ENCODE data around the gene CAPN10.
"Not testable (repeated sequence)": the region's sequence is repeated elsewhere in the genome, so short reads cannot be mapped to it uniquely, and the experiment has no call there.

Gene CAPN10, protein sequence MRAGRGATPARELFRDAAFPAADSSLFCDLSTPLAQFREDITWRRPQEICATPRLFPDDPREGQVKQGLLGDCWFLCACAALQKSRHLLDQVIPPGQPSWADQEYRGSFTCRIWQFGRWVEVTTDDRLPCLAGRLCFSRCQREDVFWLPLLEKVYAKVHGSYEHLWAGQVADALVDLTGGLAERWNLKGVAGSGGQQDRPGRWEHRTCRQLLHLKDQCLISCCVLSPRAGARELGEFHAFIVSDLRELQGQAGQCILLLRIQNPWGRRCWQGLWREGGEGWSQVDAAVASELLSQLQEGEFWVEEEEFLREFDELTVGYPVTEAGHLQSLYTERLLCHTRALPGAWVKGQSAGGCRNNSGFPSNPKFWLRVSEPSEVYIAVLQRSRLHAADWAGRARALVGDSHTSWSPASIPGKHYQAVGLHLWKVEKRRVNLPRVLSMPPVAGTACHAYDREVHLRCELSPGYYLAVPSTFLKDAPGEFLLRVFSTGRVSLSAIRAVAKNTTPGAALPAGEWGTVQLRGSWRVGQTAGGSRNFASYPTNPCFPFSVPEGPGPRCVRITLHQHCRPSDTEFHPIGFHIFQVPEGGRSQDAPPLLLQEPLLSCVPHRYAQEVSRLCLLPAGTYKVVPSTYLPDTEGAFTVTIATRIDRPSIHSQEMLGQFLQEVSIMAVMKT

GRCh38 chr2:240586198-240586918 is at the start of gene CAPN10:
Gene CAPN10, plus strand, starts transcription at chr2:240586734. Its CDS starts 178 bp downstream, at chr2:240586912.
- peak; percentile 94 for DNase-seq

- DNase-seq: no peak
These were observed 48.3 kb upstream of the CAPN10 start for GRCh38 chr2:240538031-240538780.

GRCh38 chr2:240539101-240539500 is 47.4 kb upstream of the CAPN10 start:
- DNase-seq: not testable (repeated sequence)

GRCh38 chr2:240539906-240540305 is 46.6 kb upstream of the CAPN10 start:
- DNase-seq: no peak

- DNase-seq: no peak
These were observed 35.2 kb upstream of the CAPN10 start for GRCh38 chr2:240551288-240551687.

GRCh38 chr2:240551811-240552210 is 34.7 kb upstream of the CAPN10 start:
- DNase-seq: no peak

DNA sequence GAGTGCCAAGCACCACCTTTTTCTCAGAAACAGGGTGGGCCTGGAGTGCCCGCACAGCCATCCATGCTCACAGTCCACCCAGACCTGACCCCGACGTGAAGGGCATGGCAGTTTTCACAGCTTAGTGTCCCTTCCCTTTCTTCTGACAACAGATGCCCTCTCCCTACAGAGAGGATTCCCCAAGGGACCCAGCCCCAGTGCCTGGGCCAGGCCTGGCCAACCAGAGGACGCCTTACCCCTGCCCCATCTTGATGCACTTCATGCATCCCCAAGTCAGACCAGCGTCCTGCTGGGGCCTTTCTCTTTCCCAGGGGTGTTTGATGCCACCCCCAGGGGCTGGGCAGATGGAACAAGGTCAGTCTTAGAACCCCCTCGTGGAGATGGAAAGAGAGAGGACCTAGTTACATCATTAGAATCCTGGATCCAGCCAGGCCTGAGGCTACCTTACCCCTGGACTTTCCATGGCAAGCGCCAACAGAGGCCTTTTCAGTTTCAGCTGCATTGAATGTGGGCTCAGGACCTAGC is 32.5 kb upstream of the CAPN10 start:
- no peak for DNase-seq

DNA sequence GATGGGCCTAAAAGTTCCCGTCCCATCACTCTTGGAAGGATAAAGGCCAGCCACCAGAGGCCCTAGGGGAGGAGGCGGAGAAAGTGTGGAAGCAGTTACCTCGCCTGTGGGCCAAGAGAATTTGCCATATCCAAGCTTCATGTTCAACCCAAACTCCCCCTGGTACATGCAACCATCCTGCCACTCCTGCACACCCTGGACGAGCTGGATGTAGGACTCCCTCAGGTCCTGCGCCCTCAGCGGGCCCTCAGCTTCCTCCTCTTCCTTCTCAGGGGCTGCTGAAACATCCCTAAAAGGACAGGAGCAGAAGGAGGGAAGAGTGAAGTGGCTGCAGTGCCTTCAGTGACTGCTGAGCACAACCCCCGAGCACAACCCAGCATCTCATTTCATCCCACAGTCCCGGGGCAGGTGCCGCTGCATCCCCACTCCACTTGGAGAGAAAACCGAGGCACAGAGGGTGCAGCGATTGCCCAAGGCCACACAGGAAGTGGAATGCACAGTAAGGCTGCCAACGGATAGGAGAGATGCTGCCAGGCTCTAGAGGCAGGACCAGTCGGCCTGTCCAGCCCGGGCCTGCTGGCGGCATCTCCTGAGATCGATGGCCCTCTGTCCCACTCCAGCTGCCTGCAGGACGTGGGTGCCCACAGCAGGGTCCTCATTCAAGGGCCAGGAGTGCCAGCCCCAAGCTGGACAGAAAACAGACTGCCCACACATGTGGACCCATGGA is 31.6 kb upstream of the CAPN10 start:
- no peak for DNase-seq

DNA sequence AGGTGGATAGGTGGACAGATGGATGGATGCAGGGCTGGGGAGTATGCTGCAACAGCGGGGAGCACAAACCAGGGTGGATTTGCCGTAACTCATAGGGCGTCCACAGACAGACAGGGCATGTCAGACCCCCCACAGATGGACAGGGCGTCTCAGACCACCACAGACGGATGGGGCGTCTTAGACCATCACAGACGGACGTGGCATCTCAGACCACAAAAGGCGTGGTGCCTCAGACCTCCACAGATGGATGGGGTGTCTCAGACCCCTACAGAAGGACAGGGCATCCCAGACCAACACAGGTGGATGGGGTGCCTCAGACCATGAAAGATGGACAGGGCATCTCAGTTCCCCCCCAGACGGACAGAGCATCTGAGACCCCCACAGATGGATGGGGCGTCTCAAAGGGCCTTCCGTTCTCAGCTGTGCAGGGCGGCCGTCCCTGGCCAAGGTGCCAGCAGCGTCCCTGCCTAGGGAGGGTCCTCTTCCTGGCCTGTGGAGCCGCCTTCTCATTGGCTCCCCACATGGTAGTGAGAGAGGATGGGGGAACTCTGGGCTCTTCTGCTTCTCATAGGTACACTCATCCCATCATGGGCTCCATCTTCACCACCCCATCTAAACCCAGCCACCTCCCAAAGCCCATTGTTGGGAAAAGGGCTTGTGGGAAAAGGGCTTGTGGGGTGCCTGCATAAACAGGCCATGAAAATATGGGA is 30.8 kb upstream of the CAPN10 start:
- no peak for DNase-seq

GRCh38 chr2:240556553-240557100 is 29.9 kb upstream of the CAPN10 start:
- DNase-seq: no peak

DNA sequence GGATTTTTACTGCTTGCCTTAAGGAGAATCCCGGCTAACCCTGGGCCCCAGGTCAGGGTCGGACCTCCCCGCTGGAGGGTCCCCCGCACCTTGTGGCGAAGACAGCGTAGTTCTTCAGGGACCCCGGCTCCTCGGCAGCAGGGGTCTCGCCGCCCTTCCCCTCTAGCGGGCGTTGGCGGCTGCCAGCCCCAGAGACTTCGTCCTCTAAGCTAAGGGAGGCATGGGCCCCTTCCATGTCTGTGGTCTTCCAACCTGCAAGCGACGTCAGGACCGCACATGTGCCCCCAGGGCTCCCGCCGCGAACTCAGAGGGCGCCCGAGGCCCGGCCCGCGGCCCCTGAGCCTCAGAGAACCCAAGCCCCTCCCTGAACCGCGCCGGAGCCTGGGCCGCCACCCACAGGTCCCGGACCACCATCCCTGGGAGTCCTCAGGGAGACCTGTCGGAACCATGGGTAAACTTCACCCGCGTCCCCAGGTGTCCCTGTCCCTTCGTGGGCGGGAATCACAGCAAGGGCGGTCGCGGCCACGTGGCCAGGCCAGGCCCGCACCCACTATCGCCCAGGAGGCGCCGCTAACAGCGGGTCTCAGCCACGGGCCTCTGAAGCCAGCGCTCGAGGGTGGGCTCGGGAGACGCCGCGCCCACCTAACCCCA is 29.3 kb upstream of the CAPN10 start:
- DNase-seq: no peak

GRCh38 chr2:240557808-240558207 is 28.7 kb upstream of the CAPN10 start, which contains the start of gene ANKMY1:
Gene ANKMY1, minus strand, starts transcription at chr2:240557988. Its CDS starts 653 bp downstream, at chr2:240557335.
- DNase-seq: no peak

GRCh38 chr2:240558236-240558761 is 28.2 kb upstream of the CAPN10 start:
- no peak for DNase-seq

DNA sequence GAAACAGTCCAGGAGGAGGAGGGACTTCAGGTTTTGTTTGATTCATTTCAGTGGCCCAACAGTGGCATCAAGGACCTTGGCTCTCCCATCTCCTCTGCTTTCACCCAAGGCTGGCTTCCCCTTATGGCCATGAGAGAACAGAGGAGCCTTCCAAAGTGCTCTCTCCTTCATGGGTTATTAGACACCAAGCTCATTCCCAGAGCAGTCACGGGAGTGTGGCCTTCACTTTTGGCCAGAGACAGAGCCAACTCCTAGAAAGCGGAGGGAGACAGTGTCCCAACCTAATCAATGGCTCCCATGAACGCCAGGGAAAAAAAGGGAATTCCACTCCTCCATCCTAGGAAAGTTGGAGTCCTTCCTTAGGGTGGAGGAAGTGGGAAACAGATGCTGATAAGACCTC is 27.2 kb upstream of the CAPN10 start:
- DNase-seq: no peak

- DNase-seq: peak; percentile 65
These were observed 26.5 kb upstream of the CAPN10 start, which contains the start of gene DUSP28 for GRCh38 chr2:240560084-240560479. Gene DUSP28, plus strand, starts transcription at chr2:240560357. Its CDS starts 328 bp downstream, at chr2:240560685.

DNA sequence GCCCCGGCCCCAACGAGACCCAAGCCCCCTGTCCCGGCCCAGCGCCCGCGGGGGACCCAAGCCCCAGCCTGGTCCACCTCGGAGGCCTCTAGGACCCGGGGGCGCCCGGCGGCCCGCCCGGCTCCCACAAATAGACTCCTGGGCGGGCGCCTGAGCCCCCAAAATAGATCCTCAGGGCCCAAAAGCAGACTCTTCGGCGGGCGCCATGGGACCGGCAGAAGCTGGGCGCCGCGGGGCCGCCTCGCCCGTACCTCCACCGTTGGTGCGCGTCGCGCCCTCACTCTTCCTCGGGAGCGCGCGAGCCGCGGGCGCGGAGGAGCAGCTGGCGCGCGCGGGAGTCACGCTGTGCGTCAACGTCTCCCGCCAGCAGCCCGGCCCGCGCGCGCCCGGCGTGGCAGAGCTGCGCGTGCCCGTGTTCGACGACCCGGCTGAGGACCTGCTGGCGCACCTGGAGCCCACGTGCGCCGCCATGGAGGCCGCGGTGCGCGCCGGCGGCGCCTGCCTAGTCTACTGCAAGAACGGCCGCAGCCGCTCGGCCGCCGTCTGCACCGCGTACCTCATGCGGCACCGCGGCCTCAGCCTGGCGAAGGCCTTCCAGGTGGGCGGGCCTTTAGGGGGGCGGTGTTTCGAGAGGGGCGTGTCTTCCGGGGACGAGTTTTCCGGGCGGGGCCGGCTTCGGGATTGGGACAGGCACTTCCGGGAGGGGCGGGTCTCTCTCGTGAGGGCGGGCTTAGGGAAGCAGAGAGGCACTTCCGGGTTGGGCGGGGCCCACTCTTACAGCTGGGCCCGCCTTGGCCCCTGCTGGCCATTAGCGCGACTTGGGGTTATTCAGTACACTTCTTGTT is 25.8 kb upstream of the CAPN10 start:
- peak; percentile 95 for DNase-seq

GRCh38 chr2:240561325-240561971 is 25.1 kb upstream of the CAPN10 start:
- DNase-seq: no peak

- DNase-seq: not testable (repeated sequence)
These were observed 23.3 kb upstream of the CAPN10 start for GRCh38 chr2:240563231-240563630.
